ENCODE results near the gene UBTF. TPM values are rescaled to one million over a fixed set of nuclear protein-coding genes. Genes with fewer than 3 reads are reported as not detected.
A peak's percentile ranks its signal among the peaks of the same experiment; 100 is the strongest.

The UBTF gene
- total and polyA plus RNA-seq, 9 of the 15 experiments (the other 6 are each of a cell fraction or from before 2014, with no cell fraction given) = 1.2 to 113 (median 83.6) TPM

GRCh38 chr17:44210342-44211192 is 8.9 kb downstream of the UBTF start (continued):
- TF ChIP-seq, protein P1, sequence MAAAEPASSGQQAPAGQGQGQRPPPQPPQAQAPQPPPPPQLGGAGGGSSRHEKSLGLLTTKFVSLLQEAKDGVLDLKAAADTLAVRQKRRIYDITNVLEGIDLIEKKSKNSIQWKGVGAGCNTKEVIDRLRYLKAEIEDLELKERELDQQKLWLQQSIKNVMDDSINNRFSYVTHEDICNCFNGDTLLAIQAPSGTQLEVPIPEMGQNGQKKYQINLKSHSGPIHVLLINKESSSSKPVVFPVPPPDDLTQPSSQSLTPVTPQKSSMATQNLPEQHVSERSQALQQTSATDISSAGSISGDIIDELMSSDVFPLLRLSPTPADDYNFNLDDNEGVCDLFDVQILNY (CRISPR knock-in tag; IDR thresholded peaks at IDR 0.05) = peak; percentile 77; the same call in 1 of the 2 replicates
- TF ChIP-seq ZC3H4 (CRISPR knock-in tag; IDR thresholded peaks at IDR 0.05; ENCODE audit: borderline replicate concordance) = no peak
- peak; percentile 49; the same call in 1 of the 2 replicates for TF ChIP-seq ZBTB7A (IDR thresholded peaks at IDR 0.05; ENCODE audit: borderline replicate concordance, control insufficient read depth, low read depth, low read length)
- TF ChIP-seq CBFA2T2 (conservative IDR thresholded peaks at IDR 0.05) = peak; percentile 52
- no peak for TF ChIP-seq NELFE (IDR thresholded peaks at IDR 0.05; ENCODE audit: insufficient read depth, insufficient read length)
- no peak; the same call in 1 of the 2 replicates for TF ChIP-seq ZHX1 (conservative IDR thresholded peaks at IDR 0.05; ENCODE audit: low read length)
- peak; percentile 84; the same call in 1 of the 2 replicates for TF ChIP-seq MTA3 (IDR thresholded peaks at IDR 0.05; ENCODE audit: borderline replicate concordance)
- peak; percentile 40; the same call in 1 of the 2 replicates for TF ChIP-seq ZNF583 (CRISPR knock-in tag; IDR thresholded peaks at IDR 0.05)
- peak; percentile 46 for TF ChIP-seq PRPF4 (IDR thresholded peaks at IDR 0.05; ENCODE audit: insufficient read depth, low read depth, low read length, poor library complexity, severe bottlenecking)
- TF ChIP-seq ZNF140 (CRISPR knock-in tag; IDR thresholded peaks at IDR 0.05) = no peak
- peak; percentile 43 for TF ChIP-seq RBBP5 (IDR thresholded peaks at IDR 0.05; ENCODE audit: borderline replicate concordance, insufficient read depth, low read length, poor library complexity, severe bottlenecking)
- TF ChIP-seq, protein P2, sequence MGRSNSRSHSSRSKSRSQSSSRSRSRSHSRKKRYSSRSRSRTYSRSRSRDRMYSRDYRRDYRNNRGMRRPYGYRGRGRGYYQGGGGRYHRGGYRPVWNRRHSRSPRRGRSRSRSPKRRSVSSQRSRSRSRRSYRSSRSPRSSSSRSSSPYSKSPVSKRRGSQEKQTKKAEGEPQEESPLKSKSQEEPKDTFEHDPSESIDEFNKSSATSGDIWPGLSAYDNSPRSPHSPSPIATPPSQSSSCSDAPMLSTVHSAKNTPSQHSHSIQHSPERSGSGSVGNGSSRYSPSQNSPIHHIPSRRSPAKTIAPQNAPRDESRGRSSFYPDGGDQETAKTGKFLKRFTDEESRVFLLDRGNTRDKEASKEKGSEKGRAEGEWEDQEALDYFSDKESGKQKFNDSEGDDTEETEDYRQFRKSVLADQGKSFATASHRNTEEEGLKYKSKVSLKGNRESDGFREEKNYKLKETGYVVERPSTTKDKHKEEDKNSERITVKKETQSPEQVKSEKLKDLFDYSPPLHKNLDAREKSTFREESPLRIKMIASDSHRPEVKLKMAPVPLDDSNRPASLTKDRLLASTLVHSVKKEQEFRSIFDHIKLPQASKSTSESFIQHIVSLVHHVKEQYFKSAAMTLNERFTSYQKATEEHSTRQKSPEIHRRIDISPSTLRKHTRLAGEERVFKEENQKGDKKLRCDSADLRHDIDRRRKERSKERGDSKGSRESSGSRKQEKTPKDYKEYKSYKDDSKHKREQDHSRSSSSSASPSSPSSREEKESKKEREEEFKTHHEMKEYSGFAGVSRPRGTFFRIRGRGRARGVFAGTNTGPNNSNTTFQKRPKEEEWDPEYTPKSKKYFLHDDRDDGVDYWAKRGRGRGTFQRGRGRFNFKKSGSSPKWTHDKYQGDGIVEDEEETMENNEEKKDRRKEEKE (IDR thresholded peaks at IDR 0.05; ENCODE audit: borderline replicate concordance in 1 of 2, control insufficient read depth in 1 of 2, low read depth in 2 of 2, low read length in 1 of 2) = peak in 1 of 2 experiments; percentile 86; a peak in 1 of 4 replicates
- peak in 1 of 2 experiments; percentile 18; a peak in 1 of 4 replicates for TF ChIP-seq KDM4B (IDR thresholded peaks at IDR 0.05; ENCODE audit: borderline replicate concordance in 2 of 2, low read depth in 1 of 2)
- peak; percentile 75 for TF ChIP-seq POLR2AphosphoS5 (IDR thresholded peaks at IDR 0.05; ENCODE audit: control insufficient read depth, insufficient read depth, low read depth, low read length)
- peak; percentile 81 for TF ChIP-seq ZNF384 (IDR thresholded peaks at IDR 0.05; ENCODE audit: low read depth, low read length)
- no peak for TF ChIP-seq KHSRP (IDR thresholded peaks at IDR 0.05)
- TF ChIP-seq COPS2 (conservative IDR thresholded peaks at IDR 0.05) = no peak
- peak; percentile 98 for TF ChIP-seq MAX (CRISPR knock-in tag; IDR thresholded peaks at IDR 0.05)

Measured in K562 (cell line).